NK-92 (cell line): ENCODE data around the gene SIX1.

Source experiments
- DNase-seq: peaks from one replicate; lab custom pipeline; 2025; ENCODE audit not compliant: unreplicated experiment; lab: John Stamatoyannopoulos, UW

SIX1 gene

DNA sequence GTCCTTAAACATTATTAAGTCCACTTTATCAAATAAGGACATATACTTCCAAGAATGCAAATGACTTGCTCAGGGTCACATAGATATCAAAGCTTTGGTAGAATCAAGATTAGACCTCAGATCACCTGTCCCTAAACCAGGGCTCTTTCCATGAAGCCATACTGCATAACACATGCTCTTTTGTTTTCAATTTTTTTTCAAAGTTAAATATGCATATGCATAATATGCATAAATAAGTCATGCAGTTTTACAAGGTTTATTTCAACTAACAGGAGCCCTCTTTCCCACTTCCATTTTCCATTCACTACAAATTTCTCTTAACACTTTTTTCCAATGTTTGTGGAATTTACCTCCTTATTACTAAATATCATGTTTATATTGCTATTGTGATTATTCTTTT is 53.1 kb downstream of the SIX1 start:
- DNase-seq: no peak

DNA sequence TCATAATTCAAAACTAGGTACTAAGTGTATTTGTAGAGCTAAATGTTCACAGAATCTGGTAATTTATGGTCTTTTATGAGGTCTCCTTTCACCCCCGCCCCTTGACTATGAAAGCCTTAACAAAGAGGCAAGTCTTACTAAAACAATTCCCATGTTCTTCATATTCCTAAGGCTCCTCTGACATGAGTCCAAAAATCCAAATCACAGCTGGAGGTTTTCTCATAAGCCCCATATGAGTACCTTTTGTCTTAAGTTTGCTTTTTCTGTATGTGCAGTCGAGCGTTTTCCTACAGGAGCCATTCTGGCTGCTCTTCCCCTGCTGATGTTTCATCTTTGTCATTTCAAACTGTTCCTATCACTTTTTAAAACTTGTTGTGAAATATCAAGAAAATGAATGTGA is 55.2 kb downstream of the SIX1 start:
- no peak for DNase-seq
